HepG2 (cell line): ENCODE data around the gene CNPPD1. TPM values are rescaled to one million over a fixed set of nuclear protein-coding genes. Genes with fewer than 3 reads are reported as not detected.

ENCODE experiments used
- EED ChIP-seq: sonication (generic); formaldehyde crosslinking; IDR thresholded peaks from 2 replicates; pipeline ENCODE4 v1.5.0; 2020; ENCODE audit warnings: mild to moderate bottlenecking, missing genetic modification reagents
- ELF3 ChIP-seq: IDR thresholded peaks from 2 replicates; pipeline ENCODE4 v1.6.1; 2016; ENCODE audit warnings: missing genetic modification reagents, missing compliant biosample characterization
- EP300 ChIP-seq, 3 experiments: sonication (generic) in 1 of 3; formaldehyde crosslinking in 1 of 3; IDR thresholded peaks; 2 replicates each; pipeline versions ENCODE4 v1.5.1 to v1.6.1; 2011 to 2020; ENCODE audit warnings: low read depth in 2 of 3, low read length in 2 of 3, borderline replicate concordance in 1 of 3, improper control_type of control experiment in 1 of 3, mild to moderate bottlenecking in 1 of 3, missing genetic modification reagents in 1 of 3, moderate library complexity in 1 of 3
- GATAD1 ChIP-seq: IDR thresholded peaks from 2 replicates; pipeline ENCODE4 v1.6.1; 2016; ENCODE audit warnings: missing genetic modification reagents, missing compliant biosample characterization
- GFI1 ChIP-seq: sonication (generic); formaldehyde crosslinking; IDR thresholded peaks from 2 replicates; pipeline ENCODE4 v1.5.0; 2020; ENCODE audit warnings: missing genetic modification reagents, mild to moderate bottlenecking, borderline replicate concordance
- HDAC1 ChIP-seq: sonication (generic); formaldehyde crosslinking; IDR thresholded peaks from 2 replicates; pipeline ENCODE4 v1.5.1; 2020; ENCODE audit warnings: mild to moderate bottlenecking, missing genetic modification reagents
- HNF1B ChIP-seq: sonication (generic); formaldehyde crosslinking; IDR thresholded peaks from 2 replicates; pipeline ENCODE4 v1.5.1; 2020; ENCODE audit warnings: mild to moderate bottlenecking, moderate library complexity, missing genetic modification reagents
- MAF1 ChIP-seq: sonication (generic); formaldehyde crosslinking; IDR thresholded peaks from 2 replicates; pipeline ENCODE4 v1.5.0; 2020; ENCODE audit warnings: missing genetic modification reagents, borderline replicate concordance
- NR2F6 ChIP-seq, 2 experiments: IDR thresholded peaks; 2 replicates each; pipeline ENCODE4 v1.6.1; 2016; ENCODE audit warnings: antibody characterized with exemption in 1 of 2, mild to moderate bottlenecking in 1 of 2
- SNAI1 ChIP-seq: sonication (generic); formaldehyde crosslinking; IDR thresholded peaks from 2 replicates; pipeline ENCODE4 v1.5.0; 2020; ENCODE audit warnings: mild to moderate bottlenecking, missing genetic modification reagents, borderline replicate concordance
- TGIF2 ChIP-seq: IDR thresholded peaks from 2 replicates; pipeline ENCODE4 v1.6.1; 2016; ENCODE audit warnings: control low read depth, missing compliant biosample characterization
- ZBTB39 ChIP-seq: sonication (generic); formaldehyde crosslinking; IDR thresholded peaks from 2 replicates; pipeline ENCODE4 v1.5.0; 2020; ENCODE audit warnings: missing genetic modification reagents
- ZNF180 ChIP-seq: sonication (generic); formaldehyde crosslinking; IDR thresholded peaks from 2 replicates; pipeline ENCODE4 v1.4.0; 2020; ENCODE audit warnings: low read depth, missing genetic modification reagents, borderline replicate concordance
- ZNF235 ChIP-seq: sonication (generic); formaldehyde crosslinking; IDR thresholded peaks from 2 replicates; pipeline ENCODE4 v1.8.1; 2023; ENCODE audit warnings: mild to moderate bottlenecking, missing genetic modification reagents, borderline replicate concordance
- ZNF256 ChIP-seq: sonication (generic); formaldehyde crosslinking; conservative IDR thresholded peaks from 2 replicates; pipeline ENCODE4 v1.4.0; 2020; ENCODE audit warnings: missing genetic modification reagents
- ZNF30 ChIP-seq: sonication (generic); formaldehyde crosslinking; IDR thresholded peaks from 2 replicates; pipeline ENCODE4 v1.5.0; 2020; ENCODE audit warnings: mild to moderate bottlenecking, missing genetic modification reagents
- ZNF639 ChIP-seq: conservative IDR thresholded peaks from 2 replicates; pipeline ENCODE4 v1.6.1; 2018; ENCODE audit warnings: missing genetic modification reagents
- ZNF710 ChIP-seq: sonication (generic); formaldehyde crosslinking; IDR thresholded peaks from 2 replicates; pipeline ENCODE4 v1.5.0; 2020; ENCODE audit warnings: mild to moderate bottlenecking, missing genetic modification reagents, borderline replicate concordance
- ZNF782 ChIP-seq: sonication (generic); formaldehyde crosslinking; IDR thresholded peaks from 2 replicates; pipeline ENCODE4 v1.4.0; 2020; ENCODE audit warnings: missing genetic modification reagents, mild to moderate bottlenecking, borderline replicate concordance
- ZNF883 ChIP-seq: sonication (generic); formaldehyde crosslinking; IDR thresholded peaks from 2 replicates; pipeline ENCODE4 v1.5.1; 2020; ENCODE audit warnings: mild to moderate bottlenecking, missing genetic modification reagents; ENCODE audit errors: not compliant biosample characterization
- ZNF891 ChIP-seq: sonication (generic); formaldehyde crosslinking; IDR thresholded peaks from 2 replicates; pipeline ENCODE4 v1.5.0; 2020; ENCODE audit warnings: mild to moderate bottlenecking, missing genetic modification reagents
- polyA plus RNA-seq, 8 experiments: library from polyadenylated mRNA; depleted of rRNA in 3 of 8; stranded (reverse) in 7 of 8; unstranded in 1 of 8; fragments of >200 nt; fragmentation: Illumina TruSeq in 4 of 8; extraction: Trizol in 4 of 8; gene quantifications; 2 replicates each; pipeline versions ENCODE4 v1.2.1 to v1.2.3, GENCODE V29; 2011 to 2016; ENCODE audit warnings: low read depth in 4 of 8, missing spikeins in 1 of 8, mixed read lengths in 1 of 8; ENCODE audit not compliant: insufficient read depth in 1 of 8
- total RNA-seq, 5 experiments: library from RNA; depleted of rRNA; stranded (reverse); fragments of >200 nt; fragmentation: Illumina TruSeq; extraction: Trizol; gene quantifications; 2 replicates each; pipeline ENCODE4 v1.2.3, GENCODE V29; 2016; ENCODE audit warnings: low read depth in 1 of 5

Gene CNPPD1
- total and polyA plus RNA-seq, 2 of the 13 experiments (the other 11 are each of a cell fraction or from before 2014, with no cell fraction given) = 35.5 to 49.4 TPM

- TF ChIP-seq EP300 (IDR thresholded peaks at IDR 0.05; ENCODE audit: low read depth in 2 of 2, low read length in 2 of 2) (no peak), EP300 (CRISPR knock-in tag; IDR thresholded peaks at IDR 0.05; ENCODE audit: borderline replicate concordance) (0 out of 2 replicates have a peak, but pooled peaks have one; percentile 23), TGIF2 (CRISPR knock-in tag) (peak; percentile 48; the same call in 1 of the 2 replicates), ZBTB39 (CRISPR knock-in tag) (0 out of 2 replicates have a peak, but pooled peaks have one; percentile 24), ZNF256 (CRISPR knock-in tag) (no peak), MAF1 (CRISPR knock-in tag) (no peak), HNF1B (CRISPR knock-in tag) (peak; percentile 62; the same call in 1 of the 2 replicates), ZNF891 (peak; percentile 70; the same call in 1 of the 2 replicates), ZNF235 (CRISPR knock-in tag) (no peak), SNAI1 (CRISPR knock-in tag) (0 out of 2 replicates have a peak, but pooled peaks have one; percentile 75), GFI1 (CRISPR knock-in tag) (no peak), ZNF782 (CRISPR knock-in tag) (0 out of 2 replicates have a peak, but pooled peaks have one; percentile 62), ZNF883 (peak; percentile 16), ZNF639 (CRISPR knock-in tag) (peak; percentile 46; the same call in 1 of the 2 replicates), ELF3 (0 out of 2 replicates have a peak, but pooled peaks have one; percentile 5), GATAD1 (CRISPR knock-in tag) (peak; percentile 18; the same call in 1 of the 2 replicates), HDAC1 (CRISPR knock-in tag) (no peak), ZNF30 (CRISPR knock-in tag) (no peak), NR2F6 (IDR thresholded peaks at IDR 0.05) (no peak), NR2F6 (CRISPR knock-in tag; IDR thresholded peaks at IDR 0.05) (peak; percentile 64), ZNF180 (CRISPR knock-in tag) (no peak), EED (peak; percentile 13; the same call in 1 of the 2 replicates), ZNF710 (CRISPR knock-in tag) (no peak; the same call in 1 of the 2 replicates)
These were observed 30.6 kb upstream of the CNPPD1 start (continued) for GRCh38 chr2:219207134-219207883.
